ENCODE results near the gene C1RL. TPM values are rescaled to one million over a fixed set of nuclear protein-coding genes. Genes with fewer than 3 reads are reported as not detected.
A peak's percentile ranks its signal among the peaks of the same experiment; 100 is the strongest.

Gene C1RL
- total and polyA plus RNA-seq, 2 of the 4 experiments (the other 2 are of a cell fraction), result 9.1 to 12.3 TPM

- no TSS peak for BruUV-seq (replicated peaks)
- Histone ChIP-seq H3K18ac (ENCODE audit: low read depth, low read length) (peak overlapping the region; percentile 34), H2BK20ac (ENCODE audit: low read depth, low read length) (peak overlapping the region; percentile 78), H3K9me1 (ENCODE audit: insufficient read depth, low read length) (peaks cover 13% of the 10 kb centered on the region), H2AK9ac (replicated peaks; ENCODE audit: low read depth, low read length, poor library complexity) (no peak overlapping the region), H3K23ac (ENCODE audit: low read depth, low read length) (peak overlapping the region; percentile 22; the same call in 1 of the 2 replicates), H3K9me3 (ENCODE audit: control insufficient read depth, insufficient read depth, low read length) (no peaks in the 10 kb centered on the region), H3K79me1 (ENCODE audit: low read depth in 1 of 2, low read length in 2 of 2) (no peaks in the 10 kb centered on the region), H3K9ac (ENCODE audit: low read depth, low read length) (no peak overlapping the region), H4K20me1 (ENCODE audit: insufficient read depth, low read length) (peaks cover 4% of the 10 kb centered on the region; the same call in 1 of the 2 replicates), H2BK15ac (ENCODE audit: low read depth, low read length) (peak overlapping the region; percentile 0; the same call in 1 of the 3 replicates), H3K4me2 (ENCODE audit: low read depth, low read length) (no peak overlapping the region; the same call in 1 of the 2 replicates), H3K4me3 (ENCODE audit: insufficient read depth, low read depth, low read length) (no peak overlapping the region), H3K4me1 (ENCODE audit: control insufficient read depth, insufficient read depth, low read length) (peaks cover 17% of the 10 kb centered on the region), H2BK120ac (ENCODE audit: low read depth, low read length) (peak overlapping the region; percentile 55), H3K36me3 (ENCODE audit: control insufficient read depth, insufficient read depth, low read length) (peaks cover 4% of the 10 kb centered on the region), H4K5ac (ENCODE audit: low read depth, low read length) (0 out of 2 replicates have a peak overlapping the region, but pooled peaks have one; percentile 3), H2BK5ac (ENCODE audit: low read depth, low read length, poor library complexity, severe bottlenecking) (peak overlapping the region; percentile 75), H3K4ac (ENCODE audit: low read depth, low read length) (peak overlapping the region; percentile 56; the same call in 1 of the 2 replicates), H3K56ac (ENCODE audit: extremely low read depth, insufficient read depth, low read length) (no peak overlapping the region), H2AFZ (replicated peaks; ENCODE audit: low read length, poor library complexity) (no peak overlapping the region), H4K91ac (ENCODE audit: insufficient read depth, low read depth, low read length) (peak overlapping the region; percentile 20; the same call in 1 of the 2 replicates), H3K27ac (ENCODE audit: insufficient read depth, low read length) (peak overlapping the region; percentile 51; the same call in 1 of the 2 replicates), H3K27me3 (ENCODE audit: control insufficient read depth, insufficient read depth, low read length) (no peaks in the 10 kb centered on the region), H2AK5ac (ENCODE audit: low read depth, low read length) (peak overlapping the region; percentile 81), H3K14ac (replicated peaks; ENCODE audit: low read depth, low read length) (0 out of 2 replicates have a peak overlapping the region, but pooled peaks have one; percentile 66), H4K8ac (ENCODE audit: low read depth in 2 of 2, low read length in 2 of 2) (peak overlapping the region in 1 of 2 experiments; percentile 10; a peak in 1 of 4 replicates)
- WGBS, 2 experiments (ENCODE audit: extremely low coverage in 2 of 2, insufficient read length in 1 of 2), result no CpG with 5 or more reads among the region's 3 CpGs
- CTCF ChIA-PET, result no interaction called here
- intact Hi-C loops (cut with micrococcal nuclease) (no loop called here), dilution Hi-C loops (cut with HindIII; ENCODE audit: low sequenced_read_pairs, unreplicated experiment) (no loop called here), in situ Hi-C loops (cut with MboI; ENCODE audit: low sequenced_read_pairs) (no loop called here)
- DNase-seq (no peak), ATAC-seq (ENCODE audit: low read depth) (no peak)
- POLR2A ChIA-PET (ENCODE audit: unreplicated experiment), result no interaction called here
- TF ChIP-seq CEBPB (IDR thresholded peaks at IDR 0.05; ENCODE audit: low read depth, low read length) (no peak), POLR2A (IDR thresholded peaks at IDR 0.05; ENCODE audit: low read depth, low read length) (no peak), SMC3 (IDR thresholded peaks at IDR 0.05; ENCODE audit: low read depth, low read length) (no peak), RAD21 (IDR thresholded peaks at IDR 0.05; ENCODE audit: low read length) (no peak), MAFK (IDR thresholded peaks at IDR 0.05; ENCODE audit: low read depth, low read length) (no peak), RFX5 (IDR thresholded peaks at IDR 0.05; ENCODE audit: low read depth, low read length) (no peak)
- TF ChIP-seq, protein P1, sequence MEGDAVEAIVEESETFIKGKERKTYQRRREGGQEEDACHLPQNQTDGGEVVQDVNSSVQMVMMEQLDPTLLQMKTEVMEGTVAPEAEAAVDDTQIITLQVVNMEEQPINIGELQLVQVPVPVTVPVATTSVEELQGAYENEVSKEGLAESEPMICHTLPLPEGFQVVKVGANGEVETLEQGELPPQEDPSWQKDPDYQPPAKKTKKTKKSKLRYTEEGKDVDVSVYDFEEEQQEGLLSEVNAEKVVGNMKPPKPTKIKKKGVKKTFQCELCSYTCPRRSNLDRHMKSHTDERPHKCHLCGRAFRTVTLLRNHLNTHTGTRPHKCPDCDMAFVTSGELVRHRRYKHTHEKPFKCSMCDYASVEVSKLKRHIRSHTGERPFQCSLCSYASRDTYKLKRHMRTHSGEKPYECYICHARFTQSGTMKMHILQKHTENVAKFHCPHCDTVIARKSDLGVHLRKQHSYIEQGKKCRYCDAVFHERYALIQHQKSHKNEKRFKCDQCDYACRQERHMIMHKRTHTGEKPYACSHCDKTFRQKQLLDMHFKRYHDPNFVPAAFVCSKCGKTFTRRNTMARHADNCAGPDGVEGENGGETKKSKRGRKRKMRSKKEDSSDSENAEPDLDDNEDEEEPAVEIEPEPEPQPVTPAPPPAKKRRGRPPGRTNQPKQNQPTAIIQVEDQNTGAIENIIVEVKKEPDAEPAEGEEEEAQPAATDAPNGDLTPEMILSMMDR (conservative IDR thresholded peaks at IDR 0.05; ENCODE audit: low read depth, low read length), result no peak
- TF ChIP-seq, protein P2, sequence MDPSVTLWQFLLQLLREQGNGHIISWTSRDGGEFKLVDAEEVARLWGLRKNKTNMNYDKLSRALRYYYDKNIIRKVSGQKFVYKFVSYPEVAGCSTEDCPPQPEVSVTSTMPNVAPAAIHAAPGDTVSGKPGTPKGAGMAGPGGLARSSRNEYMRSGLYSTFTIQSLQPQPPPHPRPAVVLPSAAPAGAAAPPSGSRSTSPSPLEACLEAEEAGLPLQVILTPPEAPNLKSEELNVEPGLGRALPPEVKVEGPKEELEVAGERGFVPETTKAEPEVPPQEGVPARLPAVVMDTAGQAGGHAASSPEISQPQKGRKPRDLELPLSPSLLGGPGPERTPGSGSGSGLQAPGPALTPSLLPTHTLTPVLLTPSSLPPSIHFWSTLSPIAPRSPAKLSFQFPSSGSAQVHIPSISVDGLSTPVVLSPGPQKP (IDR thresholded peaks at IDR 0.05; ENCODE audit: borderline replicate concordance, low read depth, low read length), result no peak
- TF ChIP-seq, protein P3, sequence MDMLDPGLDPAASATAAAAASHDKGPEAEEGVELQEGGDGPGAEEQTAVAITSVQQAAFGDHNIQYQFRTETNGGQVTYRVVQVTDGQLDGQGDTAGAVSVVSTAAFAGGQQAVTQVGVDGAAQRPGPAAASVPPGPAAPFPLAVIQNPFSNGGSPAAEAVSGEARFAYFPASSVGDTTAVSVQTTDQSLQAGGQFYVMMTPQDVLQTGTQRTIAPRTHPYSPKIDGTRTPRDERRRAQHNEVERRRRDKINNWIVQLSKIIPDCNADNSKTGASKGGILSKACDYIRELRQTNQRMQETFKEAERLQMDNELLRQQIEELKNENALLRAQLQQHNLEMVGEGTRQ (IDR thresholded peaks at IDR 0.05; ENCODE audit: low read depth, low read length), result no peak
Observed at GRCh38 chr12:7075518-7075917, 33.5 kb downstream of the C1RL start.

All from IMR-90 (cell line).